Lower leg skin (tissue), 3 donors: ENCODE measurements around the gene PCYT2.

Experiments
- CTCF ChIP-seq, 3 donors: fragments of 450-650 bp; IDR thresholded peaks; one replicate each; pipeline ENCODE4 v1.5.1; 2016; ENCODE audit warnings: antibody characterized with exemption in 3 of 3, mild to moderate bottlenecking in 3 of 3, moderate library complexity in 2 of 3
- POLR2A ChIP-seq, 2 donors: fragments of 450-650 bp; IDR thresholded peaks; one replicate each; pipeline ENCODE4 v1.6.1; 2016 to 2017; ENCODE audit warnings: antibody characterized with exemption in 2 of 2, mild to moderate bottlenecking in 1 of 2, moderate library complexity in 1 of 2

DNA sequence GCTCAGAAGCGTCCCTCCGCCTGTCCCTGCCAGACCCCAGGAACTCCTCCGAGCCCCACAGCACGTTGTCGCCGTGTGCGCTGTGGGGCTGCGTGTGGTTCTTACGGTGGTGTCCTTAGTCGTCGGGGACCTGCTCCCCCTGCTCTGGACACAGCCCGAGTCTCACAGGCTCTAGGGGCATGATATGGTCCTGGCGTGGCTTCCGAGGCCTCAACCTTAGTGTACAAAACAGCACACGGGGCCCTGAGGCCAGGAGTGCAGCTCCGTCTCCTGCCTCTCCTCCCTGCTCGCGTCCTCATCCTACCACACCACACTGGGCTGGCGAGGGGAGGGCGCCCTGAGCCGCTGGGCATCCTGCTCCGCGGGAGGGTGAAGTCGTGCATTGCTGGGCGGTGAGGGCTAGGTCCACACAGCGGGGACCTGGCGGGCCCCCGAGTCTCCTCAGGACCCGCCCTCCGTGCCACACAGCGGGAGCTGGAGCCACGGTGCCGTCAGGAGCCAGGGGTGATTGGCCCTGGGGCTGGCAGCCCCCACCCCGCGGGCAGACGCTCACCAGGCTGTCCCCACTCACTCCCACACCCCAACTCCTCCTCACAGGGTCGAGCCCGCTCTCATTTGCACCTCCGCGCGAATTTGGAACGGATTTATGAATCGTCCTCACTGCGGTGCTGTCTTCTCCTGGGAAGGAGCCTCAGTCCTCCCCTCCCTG, 17.5 kb upstream of the PCYT2 start:
- TF ChIP-seq CTCF (IDR thresholded peaks at IDR 0.05) (no peak), POLR2A (IDR thresholded peaks at IDR 0.05) (no peak)
